Uterus (tissue), 2 donors: Measurements from ENCODE around the gene ARHGEF26.

Experiments used
- POLR2A ChIP-seq, 2 donors: fragments of 450-650 bp; IDR thresholded peaks; one replicate each; pipeline ENCODE4 v1.6.1; 2016; ENCODE audit warnings: antibody characterized with exemption in 2 of 2, mild to moderate bottlenecking in 1 of 2, moderate library complexity in 1 of 2
- TF ChIP-seq, protein P1 (sequence below), 4 experiments: fragments of 200-600 bp in 2 of 4; fragments of 450-650 bp in 2 of 4; sonication (generic) in 2 of 4; IDR thresholded peaks; one replicate each; pipeline ENCODE4 v1.5.1; 2016 to 2019; ENCODE audit warnings: antibody characterized with exemption in 4 of 4, mild to moderate bottlenecking in 2 of 4, moderate library complexity in 1 of 4

- no peak for TF ChIP-seq POLR2A (IDR thresholded peaks at IDR 0.05)
- TF ChIP-seq, protein P1, sequence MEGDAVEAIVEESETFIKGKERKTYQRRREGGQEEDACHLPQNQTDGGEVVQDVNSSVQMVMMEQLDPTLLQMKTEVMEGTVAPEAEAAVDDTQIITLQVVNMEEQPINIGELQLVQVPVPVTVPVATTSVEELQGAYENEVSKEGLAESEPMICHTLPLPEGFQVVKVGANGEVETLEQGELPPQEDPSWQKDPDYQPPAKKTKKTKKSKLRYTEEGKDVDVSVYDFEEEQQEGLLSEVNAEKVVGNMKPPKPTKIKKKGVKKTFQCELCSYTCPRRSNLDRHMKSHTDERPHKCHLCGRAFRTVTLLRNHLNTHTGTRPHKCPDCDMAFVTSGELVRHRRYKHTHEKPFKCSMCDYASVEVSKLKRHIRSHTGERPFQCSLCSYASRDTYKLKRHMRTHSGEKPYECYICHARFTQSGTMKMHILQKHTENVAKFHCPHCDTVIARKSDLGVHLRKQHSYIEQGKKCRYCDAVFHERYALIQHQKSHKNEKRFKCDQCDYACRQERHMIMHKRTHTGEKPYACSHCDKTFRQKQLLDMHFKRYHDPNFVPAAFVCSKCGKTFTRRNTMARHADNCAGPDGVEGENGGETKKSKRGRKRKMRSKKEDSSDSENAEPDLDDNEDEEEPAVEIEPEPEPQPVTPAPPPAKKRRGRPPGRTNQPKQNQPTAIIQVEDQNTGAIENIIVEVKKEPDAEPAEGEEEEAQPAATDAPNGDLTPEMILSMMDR (IDR thresholded peaks at IDR 0.05) = no peak
Observed at GRCh38 chr3:154122552-154122911, 1.3 kb downstream of the ARHGEF26 start.
